GM08714 (cell line): Measurements from ENCODE around the gene C2.

Source experiments
- H3K4me3 ChIP-seq: fragments of 200-500 bp; sonication (Bioruptor generic); 2 replicates; pipeline ENCODE4 v1.5.1; 2014; ENCODE audit warnings: mild to moderate bottlenecking, low read length, inconsistent platforms
- ZNF274 ChIP-seq: IDR thresholded peaks from 2 replicates; pipeline ENCODE4 v1.6.1; 2012; ENCODE audit warnings: mild to moderate bottlenecking, low read depth, low read length

The C2 gene

GRCh38 chr6:31927242-31927862 lies at the start of gene C2:
Gene C2, plus strand, starts transcription at chr6:31927717. Its CDS starts 36 bp downstream, at chr6:31927753.
- no peak within 1 kb of the TSS for H3K4me3 ChIP-seq
- no peak for TF ChIP-seq ZNF274

- no peak for TF ChIP-seq ZNF274
- H3K4me3 ChIP-seq = no peak overlapping the region
These were observed 49.3 kb upstream of the C2 start for GRCh38 chr6:31878222-31878621.

- TF ChIP-seq ZNF274 = no peak
- no peak within 1 kb of the TSS for H3K4me3 ChIP-seq
These were observed 48.8 kb upstream of the C2 start, which contains the start of gene SLC44A4 for GRCh38 chr6:31878726-31879125. Gene SLC44A4, minus strand, starts transcription at chr6:31878997. Its CDS starts 17 bp downstream, at chr6:31878980.

- H3K4me3 ChIP-seq = no peak overlapping the region
- no peak for TF ChIP-seq ZNF274
These were observed 48.4 kb upstream of the C2 start for GRCh38 chr6:31879143-31879542.

- TF ChIP-seq ZNF274 = no peak
- H3K4me3 ChIP-seq = no peak overlapping the region
These were observed 47.6 kb upstream of the C2 start for GRCh38 chr6:31879901-31880300.

- no peak for TF ChIP-seq ZNF274
- no peak overlapping the region for H3K4me3 ChIP-seq
These were observed 46.9 kb upstream of the C2 start for GRCh38 chr6:31880616-31881015.

GRCh38 chr6:31881136-31881859 lies 46.2 kb upstream of the C2 start:
- no peak for TF ChIP-seq ZNF274
- H3K4me3 ChIP-seq = no peak overlapping the region

GRCh38 chr6:31882344-31882743 lies 45.2 kb upstream of the C2 start:
- no peak overlapping the region for H3K4me3 ChIP-seq
- TF ChIP-seq ZNF274 = no peak

- TF ChIP-seq ZNF274 = no peak
- no peak overlapping the region for H3K4me3 ChIP-seq
These were observed 43.8 kb upstream of the C2 start for GRCh38 chr6:31883676-31884075.

GRCh38 chr6:31884528-31885035 lies 42.9 kb upstream of the C2 start:
- TF ChIP-seq ZNF274 = no peak

GRCh38 chr6:31886541-31886991 lies 41.0 kb upstream of the C2 start:
- no peak overlapping the region for H3K4me3 ChIP-seq
- TF ChIP-seq ZNF274 = no peak

More at GRCh38 chr6:31884528-31885035, 42.9 kb upstream of the C2 start:
- H3K4me3 ChIP-seq = no peak overlapping the region

- no peak for TF ChIP-seq ZNF274
- no peak overlapping the region for H3K4me3 ChIP-seq
These were observed 40.1 kb upstream of the C2 start for GRCh38 chr6:31887173-31888007.

GRCh38 chr6:31888276-31889258 lies 39.0 kb upstream of the C2 start:
- H3K4me3 ChIP-seq = no peak overlapping the region
- TF ChIP-seq ZNF274 = no peak

- H3K4me3 ChIP-seq = no peak overlapping the region
- TF ChIP-seq ZNF274 = no peak
These were observed 38.1 kb upstream of the C2 start for GRCh38 chr6:31889331-31889972.
